ENCODE measurements around the gene RUNX3.

RUNX3 gene

GRCh38 chr1:24961961-24962861, 32.1 kb upstream of the RUNX3 start:
- TF ChIP-seq, protein P1, sequence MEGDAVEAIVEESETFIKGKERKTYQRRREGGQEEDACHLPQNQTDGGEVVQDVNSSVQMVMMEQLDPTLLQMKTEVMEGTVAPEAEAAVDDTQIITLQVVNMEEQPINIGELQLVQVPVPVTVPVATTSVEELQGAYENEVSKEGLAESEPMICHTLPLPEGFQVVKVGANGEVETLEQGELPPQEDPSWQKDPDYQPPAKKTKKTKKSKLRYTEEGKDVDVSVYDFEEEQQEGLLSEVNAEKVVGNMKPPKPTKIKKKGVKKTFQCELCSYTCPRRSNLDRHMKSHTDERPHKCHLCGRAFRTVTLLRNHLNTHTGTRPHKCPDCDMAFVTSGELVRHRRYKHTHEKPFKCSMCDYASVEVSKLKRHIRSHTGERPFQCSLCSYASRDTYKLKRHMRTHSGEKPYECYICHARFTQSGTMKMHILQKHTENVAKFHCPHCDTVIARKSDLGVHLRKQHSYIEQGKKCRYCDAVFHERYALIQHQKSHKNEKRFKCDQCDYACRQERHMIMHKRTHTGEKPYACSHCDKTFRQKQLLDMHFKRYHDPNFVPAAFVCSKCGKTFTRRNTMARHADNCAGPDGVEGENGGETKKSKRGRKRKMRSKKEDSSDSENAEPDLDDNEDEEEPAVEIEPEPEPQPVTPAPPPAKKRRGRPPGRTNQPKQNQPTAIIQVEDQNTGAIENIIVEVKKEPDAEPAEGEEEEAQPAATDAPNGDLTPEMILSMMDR (IDR thresholded peaks at IDR 0.05; ENCODE audit: borderline replicate concordance, insufficient read depth, low read depth, low read length): no peak
- peak overlapping the region; percentile 92 for H3K4me3 ChIP-seq (ENCODE audit: low read depth, low read length)

DNA sequence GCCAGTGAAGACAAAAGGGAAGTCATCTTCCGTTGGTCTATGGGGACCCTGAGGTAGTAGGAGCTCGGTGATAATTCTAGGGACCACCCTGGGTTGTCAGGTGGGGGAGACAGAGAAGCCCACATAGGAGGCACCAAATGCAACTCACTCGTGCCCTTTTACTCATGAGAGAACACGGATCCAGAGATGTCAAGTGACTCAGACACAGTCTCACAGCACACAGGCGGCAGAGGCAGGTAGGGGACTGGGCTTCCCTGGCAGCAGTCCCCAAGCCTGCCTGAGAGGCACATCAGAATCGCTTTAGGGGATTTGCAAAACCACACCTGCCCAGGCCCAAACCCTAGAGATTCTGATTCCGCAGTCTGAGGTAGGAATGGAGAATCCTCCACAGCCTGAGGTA, 31.3 kb upstream of the RUNX3 start:
- H3K4me3 ChIP-seq (ENCODE audit: low read depth, low read length): peak overlapping the region; percentile 41
- TF ChIP-seq, protein P1 (IDR thresholded peaks at IDR 0.05; ENCODE audit: borderline replicate concordance, insufficient read depth, low read depth, low read length): no peak

GRCh38 chr1:24960071-24960801, 30.2 kb upstream of the RUNX3 start:
- peak overlapping the region; percentile 41 for H3K4me3 ChIP-seq (ENCODE audit: low read depth, low read length)

GRCh38 chr1:24959623-24959975, 29.5 kb upstream of the RUNX3 start:
- H3K4me3 ChIP-seq (ENCODE audit: low read depth, low read length): no peak overlapping the region
- TF ChIP-seq, protein P1 (IDR thresholded peaks at IDR 0.05; ENCODE audit: borderline replicate concordance, insufficient read depth, low read depth, low read length): no peak

More at GRCh38 chr1:24960071-24960801, 30.2 kb upstream of the RUNX3 start:
- TF ChIP-seq, protein P1 (IDR thresholded peaks at IDR 0.05; ENCODE audit: borderline replicate concordance, insufficient read depth, low read depth, low read length): peak; percentile 2; the same call in 1 of the 2 replicates

DNA sequence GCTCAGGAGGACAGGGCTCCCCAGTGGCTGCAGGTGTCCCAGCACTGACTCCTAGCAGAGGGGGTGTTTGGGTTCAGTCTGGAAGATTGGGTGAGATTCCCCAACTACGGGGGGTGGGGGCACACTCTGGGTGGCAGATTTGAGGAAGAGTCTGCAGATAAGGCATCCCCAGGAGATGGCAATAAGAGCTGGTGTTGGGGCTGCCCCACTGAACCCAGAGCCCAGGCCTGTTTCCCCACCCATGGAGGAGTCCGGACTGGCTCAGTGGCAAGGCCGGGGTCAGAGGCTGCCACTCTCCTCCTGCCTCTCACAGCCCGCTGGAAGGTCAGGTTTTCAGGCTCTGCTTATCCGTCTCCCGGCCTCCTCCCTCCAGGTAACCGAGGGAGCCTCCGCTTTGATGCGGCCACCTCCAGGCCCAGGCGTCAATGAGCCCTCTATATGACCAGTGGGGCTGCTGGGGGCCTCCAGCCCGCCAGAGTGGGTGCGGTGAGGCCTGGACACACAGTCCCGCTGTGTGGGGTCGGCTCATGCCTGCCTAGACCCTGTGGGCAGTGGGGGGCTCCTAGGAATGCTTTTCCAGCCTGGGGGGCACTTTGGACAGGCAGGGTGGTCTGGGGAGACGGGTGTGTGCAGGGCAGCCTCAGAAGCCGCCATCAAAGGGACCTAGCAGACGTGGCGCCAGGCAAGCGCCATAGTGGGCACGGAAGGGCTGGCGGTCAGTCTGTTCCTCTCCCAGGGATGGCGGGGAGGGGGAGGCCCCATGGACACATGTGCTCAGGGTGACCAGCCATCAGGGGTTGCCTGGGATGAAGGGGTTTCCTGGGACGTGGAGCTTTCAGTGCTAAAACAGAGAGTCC, 28.9 kb upstream of the RUNX3 start:
- H3K4me3 ChIP-seq (ENCODE audit: low read depth, low read length): peak overlapping the region; percentile 15
- TF ChIP-seq, protein P1 (IDR thresholded peaks at IDR 0.05; ENCODE audit: borderline replicate concordance, insufficient read depth, low read depth, low read length): no peak

DNA sequence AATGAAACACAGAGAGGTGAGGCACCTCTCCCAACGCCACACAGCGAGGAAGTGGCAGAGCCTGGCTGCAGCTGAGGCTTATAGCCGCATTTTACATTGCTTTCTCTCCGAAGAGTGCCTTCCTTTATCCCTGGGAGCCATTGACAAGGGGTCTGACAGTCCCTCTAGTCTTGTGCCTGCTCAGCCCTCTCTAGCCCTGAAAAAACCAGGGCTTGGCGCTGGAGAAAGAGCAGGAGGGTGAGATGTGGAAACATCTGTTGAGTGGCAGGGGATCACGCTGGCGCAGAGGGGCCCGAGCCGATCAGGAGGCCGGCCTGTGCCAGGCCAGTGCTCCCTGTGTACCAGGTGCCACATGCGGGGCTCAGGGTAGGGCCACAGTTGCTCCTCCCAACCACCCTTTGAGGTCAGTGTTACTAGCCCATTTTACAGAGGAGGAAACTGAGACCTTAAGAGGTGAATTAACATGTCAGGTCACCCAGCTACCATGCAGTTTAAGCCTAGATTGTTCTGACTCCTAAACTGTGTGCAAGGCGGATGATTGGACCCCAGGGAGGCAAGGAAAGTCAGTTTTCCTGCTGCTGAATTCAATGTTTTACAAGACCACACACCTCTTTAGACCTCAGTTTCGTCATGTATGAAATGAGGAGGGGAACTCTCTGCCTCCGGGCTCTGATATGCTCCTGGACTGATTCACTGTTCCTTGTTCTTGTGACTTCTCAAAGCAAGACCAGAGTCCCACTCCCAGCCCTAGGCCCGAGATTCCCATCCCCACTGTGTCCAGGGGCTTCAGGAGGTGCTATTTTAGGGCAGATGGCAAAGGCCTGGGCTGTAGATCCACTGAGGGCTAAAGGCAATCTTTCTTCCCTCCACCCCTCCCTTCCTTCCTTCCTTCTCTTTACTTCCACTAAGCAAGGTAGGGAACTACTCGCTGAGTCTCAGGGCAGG, 28.0 kb upstream of the RUNX3 start:
- TF ChIP-seq, protein P1 (IDR thresholded peaks at IDR 0.05; ENCODE audit: borderline replicate concordance, insufficient read depth, low read depth, low read length): no peak
- peak overlapping the region; percentile 29 for H3K4me3 ChIP-seq (ENCODE audit: low read depth, low read length)
